DND-41 (cell line): ENCODE data around the gene PNMA1.

Experiments
- ATAC-seq: fragments of 200-7000 bp; cut with Tn5 transposase; 3 replicates; pipeline ENCODE4 v1.9.1; 2021; ENCODE audit warnings: low read depth; ENCODE audit not compliant: insufficient read depth
- DNase-seq: peaks from one replicate; pipeline ENCODE4 v3.0.0-alpha.2; 2020
- H2AFZ ChIP-seq: 2 replicates; pipeline ENCODE4 v1.6.0; 2012; ENCODE audit warnings: low read depth, low read length
- H3K27ac ChIP-seq: 2 replicates; pipeline ENCODE4 v1.5.1; 2012; ENCODE audit warnings: low read length, inconsistent platforms
- H3K27me3 ChIP-seq: fragments of 200-600 bp; sonication (generic); 2 replicates; pipeline ENCODE4 v1.6.0; 2012; ENCODE audit warnings: low read length, mild to moderate bottlenecking, inconsistent platforms; ENCODE audit not compliant: insufficient read depth, poor library complexity
- H3K36me3 ChIP-seq: 2 replicates; pipeline ENCODE4 v1.5.1; 2012; ENCODE audit warnings: low read length, inconsistent platforms; ENCODE audit not compliant: insufficient read depth
- H3K4me1 ChIP-seq: 2 replicates; pipeline ENCODE4 v1.5.1; 2012; ENCODE audit warnings: mild to moderate bottlenecking, low read length; ENCODE audit not compliant: insufficient read depth
- H3K4me2 ChIP-seq: 2 replicates; pipeline ENCODE4 v1.6.0; 2012; ENCODE audit warnings: mild to moderate bottlenecking, moderate library complexity, low read length, inconsistent platforms; ENCODE audit not compliant: insufficient read depth
- H3K4me3 ChIP-seq, 2 experiments: fragments of 200-600 bp in 1 of 2; shearing (Covaris generic) in 1 of 2; 2 replicates each; pipeline ENCODE4 v1.5.1; 2012 to 2016; ENCODE audit warnings: inconsistent platforms in 2 of 2, low read length in 2 of 2, mild to moderate bottlenecking in 2 of 2, low read depth in 1 of 2, moderate library complexity in 1 of 2
- H3K79me2 ChIP-seq: 2 replicates; pipeline ENCODE4 v1.6.0; 2012; ENCODE audit warnings: low read length, inconsistent platforms; ENCODE audit not compliant: insufficient read depth
- H3K9ac ChIP-seq: 2 replicates; pipeline ENCODE4 v1.6.0; 2012; ENCODE audit warnings: low read depth, mild to moderate bottlenecking, inconsistent platforms, low read length, moderate library complexity
- H3K9me3 ChIP-seq: 2 replicates; pipeline ENCODE4 v1.5.1; 2012; ENCODE audit warnings: low read length, moderate library complexity, mild to moderate bottlenecking, inconsistent platforms; ENCODE audit not compliant: insufficient read depth, severe bottlenecking
- H4K20me1 ChIP-seq: 2 replicates; pipeline ENCODE4 v1.6.0; 2012; ENCODE audit warnings: low read length; ENCODE audit not compliant: insufficient read depth
- EZH2 ChIP-seq: IDR thresholded peaks from 3 replicates; pipeline ENCODE4 v1.6.1; 2012; ENCODE audit warnings: borderline replicate concordance, low read depth, mild to moderate bottlenecking, moderate library complexity, low read length, inconsistent platforms; ENCODE audit not compliant: severe bottlenecking
- TF ChIP-seq, protein P1 (sequence below): IDR thresholded peaks from 2 replicates; pipeline ENCODE4 v1.5.1; 2012; ENCODE audit warnings: borderline replicate concordance, low read length, moderate library complexity, mild to moderate bottlenecking; ENCODE audit not compliant: poor library complexity, severe bottlenecking; ENCODE audit errors: extremely low read depth

The PNMA1 gene

DNA sequence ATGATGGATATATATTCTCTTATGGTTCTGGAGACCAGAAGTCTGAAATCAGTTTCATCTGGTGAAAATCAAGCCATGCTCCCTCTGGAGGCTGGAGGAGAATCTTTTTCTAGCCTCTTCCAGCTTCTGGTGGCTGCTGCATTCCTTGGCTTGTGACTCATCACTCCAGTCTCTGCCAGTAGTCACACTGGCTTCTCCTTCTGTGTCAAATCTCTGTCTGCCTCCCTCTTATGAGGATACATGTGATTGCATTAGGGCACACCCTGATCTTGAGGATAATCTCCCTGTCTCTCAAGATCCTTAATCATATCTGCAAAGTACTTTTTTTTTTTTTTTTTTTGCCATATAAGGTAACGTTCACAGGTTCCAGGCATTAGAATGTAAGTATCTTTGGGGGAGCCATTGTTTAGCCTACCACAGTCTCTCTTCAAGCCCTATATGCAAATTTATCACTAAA, 51.7 kb downstream of the PNMA1 start:
- no peak overlapping the region for H3K4me3 ChIP-seq
- DNase-seq (no peak), ATAC-seq (no peak)
- peaks cover 5% of the 10 kb centered on the region; the same call in 1 of the 2 replicates for H3K36me3 ChIP-seq
- H4K20me1 ChIP-seq: no peaks in the 10 kb centered on the region
- H2AFZ ChIP-seq: no peak overlapping the region
- no peak overlapping the region for H3K4me2 ChIP-seq
- H3K9me3 ChIP-seq: no peaks in the 10 kb centered on the region
- H3K9ac ChIP-seq: no peak overlapping the region
- no peak overlapping the region for H3K27ac ChIP-seq
- no peaks in the 10 kb centered on the region for H3K27me3 ChIP-seq
- no peak for TF ChIP-seq EZH2
- TF ChIP-seq, protein P1, sequence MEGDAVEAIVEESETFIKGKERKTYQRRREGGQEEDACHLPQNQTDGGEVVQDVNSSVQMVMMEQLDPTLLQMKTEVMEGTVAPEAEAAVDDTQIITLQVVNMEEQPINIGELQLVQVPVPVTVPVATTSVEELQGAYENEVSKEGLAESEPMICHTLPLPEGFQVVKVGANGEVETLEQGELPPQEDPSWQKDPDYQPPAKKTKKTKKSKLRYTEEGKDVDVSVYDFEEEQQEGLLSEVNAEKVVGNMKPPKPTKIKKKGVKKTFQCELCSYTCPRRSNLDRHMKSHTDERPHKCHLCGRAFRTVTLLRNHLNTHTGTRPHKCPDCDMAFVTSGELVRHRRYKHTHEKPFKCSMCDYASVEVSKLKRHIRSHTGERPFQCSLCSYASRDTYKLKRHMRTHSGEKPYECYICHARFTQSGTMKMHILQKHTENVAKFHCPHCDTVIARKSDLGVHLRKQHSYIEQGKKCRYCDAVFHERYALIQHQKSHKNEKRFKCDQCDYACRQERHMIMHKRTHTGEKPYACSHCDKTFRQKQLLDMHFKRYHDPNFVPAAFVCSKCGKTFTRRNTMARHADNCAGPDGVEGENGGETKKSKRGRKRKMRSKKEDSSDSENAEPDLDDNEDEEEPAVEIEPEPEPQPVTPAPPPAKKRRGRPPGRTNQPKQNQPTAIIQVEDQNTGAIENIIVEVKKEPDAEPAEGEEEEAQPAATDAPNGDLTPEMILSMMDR: no peak
- no peaks in the 10 kb centered on the region for H3K4me1 ChIP-seq
- H3K79me2 ChIP-seq: no peaks in the 10 kb centered on the region

DNA sequence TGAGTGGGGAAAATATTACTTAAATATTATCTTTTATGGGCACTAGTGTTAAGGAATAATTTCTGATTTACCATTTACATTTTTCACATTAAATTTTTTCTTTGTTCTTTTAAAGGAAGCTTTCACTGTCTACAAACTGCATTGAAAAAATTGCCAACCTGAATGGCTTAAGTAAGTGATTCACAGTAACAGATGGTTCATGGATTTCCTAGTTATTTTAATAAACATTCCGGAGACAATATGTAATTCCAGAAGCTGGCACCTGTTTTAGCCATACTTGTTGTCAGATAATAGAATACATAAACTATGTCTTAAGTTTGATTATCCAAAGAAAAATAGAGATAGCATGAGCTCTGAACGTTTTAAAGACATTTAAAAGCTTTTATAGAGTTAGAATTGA, 52.3 kb downstream of the PNMA1 start:
- H3K27me3 ChIP-seq: no peaks in the 10 kb centered on the region
- H3K36me3 ChIP-seq: peaks cover 5% of the 10 kb centered on the region; the same call in 1 of the 2 replicates
- ATAC-seq (no peak), DNase-seq (no peak)
- H3K9ac ChIP-seq: no peak overlapping the region
- no peak overlapping the region for H2AFZ ChIP-seq
- no peak overlapping the region for H3K4me2 ChIP-seq
- TF ChIP-seq EZH2: no peak
- TF ChIP-seq, protein P1: no peak
- H3K9me3 ChIP-seq: no peaks in the 10 kb centered on the region
- H3K4me1 ChIP-seq: no peaks in the 10 kb centered on the region
- H4K20me1 ChIP-seq: no peaks in the 10 kb centered on the region
- H3K79me2 ChIP-seq: no peaks in the 10 kb centered on the region
- no peak overlapping the region for H3K27ac ChIP-seq
- no peak overlapping the region for H3K4me3 ChIP-seq
